GM19468 (cell line): ENCODE measurements around the gene TRABD2A.

Experiments
- ATAC-seq: cut with Tn5 transposase; IDR thresholded peaks from one replicate; pipeline ENCODE4 v1.9.1; 2021; ENCODE audit warnings: mild to moderate bottlenecking, moderate library complexity, moderate number of reproducible peaks; ENCODE audit not compliant: unreplicated experiment; ENCODE audit errors: extremely low read depth

Gene TRABD2A

DNA sequence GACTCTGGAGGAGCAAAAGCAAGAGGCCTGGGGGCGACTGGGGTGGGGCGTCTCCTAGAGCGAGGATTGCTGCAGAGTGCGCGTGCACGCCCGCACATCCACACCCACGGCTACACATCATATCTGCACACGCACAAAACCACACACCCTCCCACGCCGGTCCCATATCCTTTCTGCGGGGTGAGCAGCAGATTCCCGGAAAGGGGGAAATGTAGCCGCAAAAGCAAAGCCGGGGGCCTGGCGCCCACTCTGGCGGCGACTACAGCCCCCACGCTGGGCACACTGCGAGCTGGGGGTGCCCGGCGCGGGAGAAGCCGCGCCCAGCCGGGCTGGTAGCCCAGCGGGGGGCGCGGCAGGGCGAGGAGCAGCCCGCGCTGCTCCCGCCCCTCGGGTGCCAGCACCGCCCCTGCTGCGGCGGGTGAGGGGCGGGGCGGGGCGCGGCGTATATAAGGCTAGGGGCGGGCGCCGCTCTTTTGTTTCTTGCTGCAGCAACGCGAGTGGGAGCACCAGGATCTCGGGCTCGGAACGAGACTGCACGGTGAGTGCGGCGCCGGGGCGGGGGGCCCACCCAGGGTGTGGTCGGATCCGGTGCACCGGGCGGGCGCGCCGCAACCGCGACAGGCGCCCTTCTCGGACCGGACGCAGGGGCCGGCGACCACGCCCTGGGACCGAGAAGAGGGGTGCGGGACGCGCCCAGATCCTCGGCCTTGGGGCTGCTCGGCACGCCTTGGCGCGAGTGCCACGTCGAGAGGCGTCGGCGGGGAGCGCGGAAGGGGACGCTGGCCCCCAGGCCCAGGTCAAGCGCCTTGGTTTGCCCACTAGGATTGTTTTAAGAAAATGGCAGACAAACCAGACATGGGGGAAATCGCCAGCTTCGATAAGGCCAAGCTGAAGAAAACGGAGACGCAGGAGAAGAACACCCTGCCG lies 24.6 kb upstream of the TRABD2A start, which contains the start of gene TMSB10:
TSS of gene TMSB10 (plus strand) at position 476 of the 927 bp plus-strand sequence.
- peak; percentile 70 for ATAC-seq

- ATAC-seq: no peak
These were observed 23.9 kb upstream of the TRABD2A start for GRCh38 chr2:84904717-84905174.

DNA sequence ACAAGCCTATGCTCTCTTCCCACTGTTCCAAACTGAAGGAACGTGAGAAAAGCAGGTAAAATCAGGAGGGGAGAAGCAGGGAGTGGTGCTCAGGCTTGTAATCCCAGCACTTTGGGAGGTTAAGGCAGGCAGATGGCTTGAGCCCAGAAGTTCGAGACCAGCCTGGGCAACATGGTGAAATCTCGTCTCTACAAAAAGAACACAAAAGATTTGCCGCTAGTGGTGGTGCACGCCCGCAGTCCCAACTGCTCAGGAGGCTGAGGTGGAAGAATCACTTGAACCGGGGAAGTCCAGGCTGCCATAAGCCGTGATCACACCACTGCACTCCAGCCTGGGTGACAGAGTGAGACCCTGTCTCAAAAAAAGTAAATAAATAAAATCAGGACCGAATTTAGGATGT lies 23.3 kb upstream of the TRABD2A start:
- no peak for ATAC-seq

DNA sequence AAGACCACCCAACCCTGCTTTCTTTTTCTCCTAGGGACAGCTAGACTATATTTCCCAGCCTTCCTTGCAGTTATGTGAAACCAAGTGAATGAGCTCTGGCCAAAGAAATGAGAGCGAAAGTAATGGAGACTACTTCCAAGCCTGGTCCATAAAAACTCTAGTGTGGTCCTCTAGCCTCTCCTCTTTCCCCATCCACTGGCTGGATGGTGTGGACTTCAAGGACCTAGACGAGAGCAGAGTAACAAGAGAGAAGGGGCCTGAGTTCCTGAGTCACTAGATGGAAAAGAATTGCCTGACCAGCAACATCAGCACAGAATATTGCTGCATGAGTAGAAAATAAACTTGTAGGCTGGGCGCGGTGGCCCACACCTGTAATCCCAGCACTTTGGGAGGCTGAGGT lies 21.6 kb upstream of the TRABD2A start:
- ATAC-seq: no peak

GRCh38 chr2:84901593-84902120 lies 20.8 kb upstream of the TRABD2A start:
- ATAC-seq: no peak

DNA sequence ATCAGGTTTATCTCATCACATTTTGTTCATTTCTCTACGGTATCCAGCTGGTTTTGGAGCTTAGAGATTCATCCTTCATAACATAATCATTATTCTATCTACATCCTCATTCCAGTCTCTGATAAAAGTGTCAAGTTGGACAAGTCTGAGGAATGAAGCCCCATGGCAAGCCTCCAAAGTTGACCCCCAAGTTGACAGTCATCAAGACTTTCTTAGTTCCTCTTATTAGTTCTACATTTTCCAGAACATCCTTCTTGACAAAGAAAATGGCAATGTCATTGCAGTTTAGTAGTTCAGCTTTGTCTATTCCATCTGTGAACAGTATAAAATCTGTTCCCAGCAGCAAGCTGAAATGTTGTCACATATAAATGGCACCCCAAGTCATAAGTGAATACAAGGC lies 20.1 kb upstream of the TRABD2A start:
- ATAC-seq: no peak

- ATAC-seq: no peak
These were observed 18.7 kb upstream of the TRABD2A start for GRCh38 chr2:84899304-84900204.

GRCh38 chr2:84897773-84898172 lies 16.9 kb upstream of the TRABD2A start:
- no peak for ATAC-seq

DNA sequence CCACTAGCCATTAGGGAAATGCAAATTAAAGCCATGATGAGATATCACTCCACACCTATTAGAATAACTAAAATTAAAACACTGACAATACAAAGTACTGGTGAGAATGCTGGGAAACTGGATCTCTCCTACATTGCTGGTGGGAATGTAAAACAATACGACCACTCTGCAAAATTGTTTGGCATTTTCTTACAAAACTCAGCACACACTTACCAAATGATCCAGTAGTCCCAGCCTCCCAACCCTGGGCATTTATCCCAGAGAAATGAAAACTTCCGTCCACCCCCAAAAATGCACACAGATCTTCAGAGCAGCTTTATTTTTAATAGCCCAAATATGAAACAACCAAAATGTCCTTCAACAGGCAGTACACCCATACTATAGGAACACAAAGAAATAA lies 15.7 kb upstream of the TRABD2A start:
- no peak for ATAC-seq

- ATAC-seq: no peak
These were observed 14.1 kb upstream of the TRABD2A start for GRCh38 chr2:84894758-84895520.

DNA sequence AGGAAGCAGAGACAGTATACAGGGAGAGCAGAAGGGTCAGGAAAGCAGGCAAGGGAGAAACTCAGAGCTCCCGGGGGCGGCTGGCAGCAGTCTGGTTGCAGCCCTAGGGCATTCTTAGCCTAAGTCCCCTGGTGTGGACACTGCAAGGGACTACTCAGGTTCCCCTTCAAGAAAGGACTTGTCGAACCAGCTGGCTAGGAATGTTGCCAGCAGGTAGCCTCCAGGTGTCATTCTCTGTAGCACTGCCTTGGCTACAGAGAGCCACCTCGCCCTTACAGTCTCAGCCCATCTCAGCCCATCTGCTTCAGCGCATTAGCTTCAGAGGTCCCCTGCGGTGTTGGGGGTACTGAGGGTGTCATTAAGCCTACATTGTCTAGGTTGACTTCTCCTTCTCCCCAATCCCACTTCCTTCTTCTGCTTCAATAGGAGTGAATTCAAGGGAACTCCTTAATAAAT lies 13.3 kb upstream of the TRABD2A start:
- ATAC-seq: no peak

GRCh38 chr2:84891355-84892010 lies 10.6 kb upstream of the TRABD2A start:
- ATAC-seq: no peak

DNA sequence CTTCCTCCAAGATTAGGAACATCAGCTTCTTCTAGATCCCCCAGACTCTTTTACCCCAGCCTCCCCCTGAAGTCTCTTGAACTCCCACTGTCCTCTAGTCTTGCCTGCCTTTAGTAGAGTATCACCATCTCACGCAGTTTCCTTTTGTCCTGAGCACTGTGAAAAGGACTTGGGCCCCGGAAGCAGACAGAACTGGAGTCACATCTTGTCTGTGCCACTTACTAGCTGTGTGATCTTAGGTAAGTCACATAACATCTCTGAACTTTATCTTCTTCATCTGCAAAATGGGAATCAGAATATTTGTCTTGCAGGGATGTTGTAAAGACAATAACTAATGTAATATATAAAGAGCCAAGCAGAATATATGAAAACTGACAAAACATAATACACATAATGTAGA lies 8.4 kb upstream of the TRABD2A start:
- no peak for ATAC-seq

- ATAC-seq: peak; percentile 73
These were observed 7.8 kb upstream of the TRABD2A start for GRCh38 chr2:84888401-84889276.

- ATAC-seq: no peak
These were observed 5.9 kb upstream of the TRABD2A start for GRCh38 chr2:84886791-84887190.

- no peak for ATAC-seq
These were observed 4.2 kb upstream of the TRABD2A start for GRCh38 chr2:84885111-84885510.

- no peak for ATAC-seq
These were observed 3.6 kb upstream of the TRABD2A start for GRCh38 chr2:84884449-84884848.

DNA sequence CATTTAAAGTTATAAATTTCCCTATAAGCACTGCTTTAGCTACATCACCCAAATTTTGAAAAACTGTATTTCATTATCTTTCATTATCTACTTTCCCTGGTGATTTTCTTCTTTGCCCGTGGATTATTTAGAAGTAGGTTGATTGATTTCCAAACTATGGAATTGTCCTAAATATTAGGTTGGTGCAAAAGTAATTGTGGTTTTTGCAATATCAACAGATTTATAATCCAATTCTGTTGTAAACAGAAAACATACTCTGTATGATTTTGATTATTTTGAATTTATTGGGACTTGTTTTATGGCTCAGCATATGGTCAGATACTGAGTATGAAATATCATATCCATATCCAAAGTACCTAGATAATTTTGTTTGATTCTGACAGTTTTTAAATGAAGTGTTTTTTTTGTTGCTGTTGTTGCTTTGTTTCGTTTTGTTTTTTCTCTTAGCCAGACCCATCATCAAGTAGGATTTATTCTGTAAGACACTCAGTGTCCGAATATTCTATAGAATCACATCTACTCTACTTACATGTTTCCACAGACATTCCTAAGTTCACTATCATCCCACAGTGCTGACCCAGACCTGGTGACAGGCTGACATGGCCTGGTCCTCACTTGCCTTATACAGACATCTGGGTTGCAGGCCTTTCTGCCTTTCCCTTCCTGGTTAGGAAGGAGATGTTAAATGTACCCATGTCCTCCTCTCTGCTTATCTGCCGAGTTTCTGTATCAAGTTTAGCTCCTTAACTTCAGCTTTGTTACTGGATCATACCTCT lies 2.1 kb upstream of the TRABD2A start:
- ATAC-seq: no peak
